ENCODE measurements around the gene SLC15A4. TPM values are rescaled to one million over a fixed set of nuclear protein-coding genes. Genes with fewer than 3 reads are reported as not detected.

SLC15A4 gene
- total and polyA plus RNA-seq, 2 donors (not counting 3 experiments of a cell fraction or from before 2014, with no cell fraction given), result 19.6 to 24.5 TPM

GRCh38 chr12:128830505-128830893 is 6.7 kb upstream of the SLC15A4 start:
- Histone ChIP-seq H3K9me3 (replicated peaks; ENCODE audit: control insufficient read depth, insufficient read depth, low read length) (no peaks in the 10 kb centered on the region), H3K9ac (replicated peaks; ENCODE audit: extremely low read depth, insufficient read depth, low read length) (no peak overlapping the region), H3K9me1 (replicated peaks; ENCODE audit: control insufficient read depth, extremely low read depth, insufficient read depth, low read length) (no peaks in the 10 kb centered on the region), H3K36me3 (ENCODE audit: control insufficient read depth in 2 of 2, extremely low read depth in 1 of 2, insufficient read depth in 2 of 2, low read length in 2 of 2) (no peaks in the 10 kb centered on the region), H2AFZ (ENCODE audit: low read depth, low read length) (no peak overlapping the region), H4K20me1 (replicated peaks; ENCODE audit: control insufficient read depth, extremely low read depth, insufficient read depth, low read length) (no peaks in the 10 kb centered on the region), H3K4me1 (ENCODE audit: control insufficient read depth, extremely low read depth, insufficient read depth, low read length) (no peaks in the 10 kb centered on the region), H3K27ac (ENCODE audit: insufficient read depth, low read depth, low read length) (no peak overlapping the region), H3K4me2 (ENCODE audit: insufficient read depth, low read length) (no peak overlapping the region), H3K4me3 (replicated peaks in 1 of 3; ENCODE audit: insufficient read depth in 1 of 3, low read depth in 1 of 3, low read length in 3 of 3) (no peak overlapping the region), H3K79me2 (ENCODE audit: control insufficient read depth, insufficient read depth, low read length) (no peaks in the 10 kb centered on the region), H3K27me3 (ENCODE audit: control insufficient read depth in 2 of 2, insufficient read depth in 2 of 2, low read length in 2 of 2) (no peaks in the 10 kb centered on the region)
- FAIRE-seq, result no peak
- no peak for DNase-seq (ENCODE audit: low read depth, low spot score)
- ChIA-PET POLR2A (no interaction called here), CTCF (no interaction called here)
- BruUV-seq (replicated peaks), result no TSS peak
- dilution Hi-C loops (cut with MboI; ENCODE audit: extremely low pct_ligation_motif_present, low sequenced_read_pairs) (no loop called here), intact Hi-C loops (cut with micrococcal nuclease) (no loop called here)
- TF ChIP-seq EZH2 (IDR thresholded peaks at IDR 0.05; ENCODE audit: borderline replicate concordance, low read depth, low read length, severe bottlenecking) (no peak), POLR2AphosphoS5 (IDR thresholded peaks at IDR 0.05; ENCODE audit: insufficient read depth, low read depth, low read length) (no peak), FOS (IDR thresholded peaks at IDR 0.05; ENCODE audit: borderline replicate concordance, insufficient read depth, low read length) (no peak), MYC (IDR thresholded peaks at IDR 0.05; ENCODE audit: low read depth, low read length) (no peak), MAX (IDR thresholded peaks at IDR 0.05; ENCODE audit: insufficient read depth, insufficient read length) (no peak), POLR2A (IDR thresholded peaks at IDR 0.05; ENCODE audit: low read depth, low read length) (no peak), GATA2 (IDR thresholded peaks at IDR 0.05; ENCODE audit: insufficient read depth, insufficient read length, low read depth, low read length) (no peak), JUN (IDR thresholded peaks at IDR 0.05; ENCODE audit: borderline replicate concordance, insufficient read depth, insufficient read length, low read depth) (no peak), CTCF (IDR thresholded peaks at IDR 0.05; ENCODE audit: extremely low read depth in 1 of 2, insufficient read depth in 1 of 2, low read depth in 1 of 2, low read length in 2 of 2) (no peak)

Measured in endothelial cell of umbilical vein (primary cell).